ENCODE measurements around the gene CHM. TPM values are rescaled to one million over a fixed set of nuclear protein-coding genes. Genes with fewer than 3 reads are reported as not detected.

Gene CHM
- total and polyA plus RNA-seq, 2 of the 8 experiments (the other 6 are each of a cell fraction or from before 2014, with no cell fraction given): 8.6 to 15.5 TPM

GRCh38 chrX:85995641-85996040 is 51.7 kb downstream of the CHM start (continued):
- TF ChIP-seq CHD7 (IDR thresholded peaks at IDR 0.05; ENCODE audit: insufficient replicate concordance, low read length) (no peak), PHF8 (conservative IDR thresholded peaks at IDR 0.05; ENCODE audit: low read depth, low read length) (no peak), KDM5A (IDR thresholded peaks at IDR 0.05; ENCODE audit: low read length) (no peak), TAF7 (optimal IDR thresholded peaks at IDR 0.05; ENCODE audit: borderline replicate concordance, low read depth, low read length) (no peak), NANOG (IDR thresholded peaks at IDR 0.05; ENCODE audit: insufficient read depth, low read depth, low read length, poor library complexity, severe bottlenecking) (no peak)
